Mucosa of descending colon (tissue), 3 donors: ENCODE data around the gene PLCD1. TPM values are rescaled to one million over a fixed set of nuclear protein-coding genes. Genes with fewer than 3 reads are reported as not detected.

Source experiments
- ATAC-seq: fragments of 200-7000 bp; cut with Tn5 transposase; one replicate; pipeline ENCODE4 v1.9.1; 2020; ENCODE audit warnings: mild to moderate bottlenecking, moderate library complexity
- DNase-seq, 3 donors: peaks; one replicate each; pipeline ENCODE4 v3.0.0-alpha.2; 2020
- H3K36me3 ChIP-seq: fragments of 200-600 bp; one replicate; pipeline ENCODE4 v1.8.0; 2021; ENCODE audit warnings: low read depth, mild to moderate bottlenecking
- H3K4me1 ChIP-seq: fragments of 200-600 bp; one replicate; pipeline ENCODE4 v1.8.0; 2021; ENCODE audit warnings: low read depth, mild to moderate bottlenecking
- H3K4me3 ChIP-seq: fragments of 200-600 bp; one replicate; pipeline ENCODE4 v1.8.0; 2021; ENCODE audit warnings: mild to moderate bottlenecking
- H3K9me3 ChIP-seq: fragments of 200-600 bp; one replicate; pipeline ENCODE4 v1.8.0; 2021; ENCODE audit warnings: mild to moderate bottlenecking
- intact Hi-C, 2 donors: fragments of 100-400 bp; cut with DNase I in 1 of 2; cut with micrococcal nuclease in 1 of 2; formaldehyde crosslinking; loops; one replicate each; pipeline versions ENCODE4 v1.11.0 to v1.11.1; 2022; cut with DNase I, micrococcal nuclease
- microRNA-seq: library from miRNA; unstranded; fragments of <30 nt; microRNA quantifications from one replicate; pipeline ENCODE4, GENCODE V29; 2019
- total RNA-seq, 3 donors: library from RNA; stranded (reverse); fragmentation: NEBNext Ultra II Directional in 2 of 3; extraction: Animal tissue kit (Norgen Biotek cat#: 25700) in 2 of 3; gene quantifications; one replicate each; pipeline versions ENCODE4 v1.2.1 to v1.2.4, GENCODE V29; 2021 to 2023
- TF ChIP-seq, protein P1 (sequence below): fragments of 200-600 bp; IDR thresholded peaks from one replicate; pipeline ENCODE4 v1.8.0; 2022; ENCODE audit warnings: antibody characterized with exemption, mild to moderate bottlenecking
- donor health status: DM: no; HTN: no; CAD: no; lungs with moderate emphysema.
- donor health status: DM: no; HTN: no; CAD: no.
- donor health status: DM: no; HTN: yes; CAD: no.

Gene PLCD1
- total RNA-seq, 3 donors from 2014 or later, result 38.2 to 113 (median 66.5) TPM

DNA sequence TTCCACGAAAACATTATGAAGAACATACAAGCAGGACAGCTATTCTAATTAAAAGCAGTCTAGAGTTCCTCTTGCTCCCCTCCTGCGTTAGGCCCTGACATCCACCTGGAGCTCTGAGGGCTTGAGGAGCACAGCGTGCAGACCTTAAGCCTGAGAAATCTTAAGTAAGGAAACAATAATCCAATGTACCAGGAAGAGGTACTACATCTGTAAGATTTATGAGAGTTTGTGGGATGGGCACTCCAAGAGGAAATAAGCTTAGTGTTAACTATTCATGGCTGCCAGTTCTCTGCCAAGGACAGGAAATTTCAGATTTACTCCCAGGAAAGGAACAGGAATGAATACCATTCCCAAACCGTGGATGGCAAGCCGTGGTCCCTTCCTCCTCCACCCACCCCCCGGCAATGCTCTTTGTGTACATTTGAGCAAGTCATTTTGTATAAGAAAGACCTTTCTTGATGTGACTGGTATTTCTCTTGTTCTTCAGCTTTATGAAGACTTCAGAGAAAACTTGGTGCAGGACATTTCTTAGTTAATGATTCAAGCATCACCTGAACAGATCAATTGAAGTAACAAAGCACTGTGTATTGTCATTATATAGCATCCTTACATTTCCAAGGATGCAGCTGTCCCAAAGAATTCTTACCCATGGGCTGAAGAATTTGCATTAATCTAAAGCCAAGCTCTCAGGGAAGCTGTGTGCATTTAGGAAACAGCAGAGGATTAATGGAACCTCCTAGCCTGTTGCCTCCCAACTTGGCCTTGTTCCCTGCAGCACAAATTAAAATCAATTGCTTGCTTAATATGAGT, 67.6 kb downstream of the PLCD1 start:
- no peaks in the 10 kb centered on the region for H3K36me3 ChIP-seq
- DNase-seq (peak in 1 of 3 donors; percentile 57), ATAC-seq (peak; percentile 85)
- TF ChIP-seq, protein P1, sequence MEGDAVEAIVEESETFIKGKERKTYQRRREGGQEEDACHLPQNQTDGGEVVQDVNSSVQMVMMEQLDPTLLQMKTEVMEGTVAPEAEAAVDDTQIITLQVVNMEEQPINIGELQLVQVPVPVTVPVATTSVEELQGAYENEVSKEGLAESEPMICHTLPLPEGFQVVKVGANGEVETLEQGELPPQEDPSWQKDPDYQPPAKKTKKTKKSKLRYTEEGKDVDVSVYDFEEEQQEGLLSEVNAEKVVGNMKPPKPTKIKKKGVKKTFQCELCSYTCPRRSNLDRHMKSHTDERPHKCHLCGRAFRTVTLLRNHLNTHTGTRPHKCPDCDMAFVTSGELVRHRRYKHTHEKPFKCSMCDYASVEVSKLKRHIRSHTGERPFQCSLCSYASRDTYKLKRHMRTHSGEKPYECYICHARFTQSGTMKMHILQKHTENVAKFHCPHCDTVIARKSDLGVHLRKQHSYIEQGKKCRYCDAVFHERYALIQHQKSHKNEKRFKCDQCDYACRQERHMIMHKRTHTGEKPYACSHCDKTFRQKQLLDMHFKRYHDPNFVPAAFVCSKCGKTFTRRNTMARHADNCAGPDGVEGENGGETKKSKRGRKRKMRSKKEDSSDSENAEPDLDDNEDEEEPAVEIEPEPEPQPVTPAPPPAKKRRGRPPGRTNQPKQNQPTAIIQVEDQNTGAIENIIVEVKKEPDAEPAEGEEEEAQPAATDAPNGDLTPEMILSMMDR, result no peak
- no peak overlapping the region for H3K4me3 ChIP-seq
- H3K4me1 ChIP-seq, result peaks cover 34% of the 10 kb centered on the region
- H3K9me3 ChIP-seq, result no peaks in the 10 kb centered on the region
- intact Hi-C loops, result no loop called here

DNA sequence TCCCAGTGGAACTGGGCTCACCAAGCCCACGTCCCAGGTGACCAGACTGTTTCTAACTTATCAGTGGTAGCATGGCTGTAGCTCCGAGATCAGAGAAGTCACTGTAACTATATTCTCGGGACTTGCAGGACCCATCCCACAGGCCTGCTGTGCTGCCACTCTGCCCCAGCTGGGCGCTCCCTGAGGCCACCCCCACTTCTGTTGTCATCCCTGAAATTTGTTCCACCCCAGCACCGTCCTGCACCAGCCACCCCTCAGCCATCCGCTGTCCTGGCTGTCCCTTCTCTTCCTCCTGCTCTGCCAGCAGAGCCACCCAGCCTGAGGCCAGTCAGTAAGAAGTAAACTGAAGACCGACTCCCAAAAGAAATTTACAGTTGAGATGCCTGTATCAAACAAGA, 71.9 kb downstream of the PLCD1 start:
- no peaks in the 10 kb centered on the region for H3K36me3 ChIP-seq
- TF ChIP-seq, protein P1, result no peak
- DNase-seq (no peak), ATAC-seq (peak; percentile 2)
- no peak overlapping the region for H3K4me3 ChIP-seq
- H3K4me1 ChIP-seq, result peaks cover 27% of the 10 kb centered on the region
- H3K9me3 ChIP-seq, result no peaks in the 10 kb centered on the region
- intact Hi-C loops, result no loop called here

Small RNA genes within 50 kb of the gene (microRNA-seq; reads per million reads assigned to microRNA genes)
- gene MIR26A1, result 335 reads per million, percentile 75 among the genes with 10 or more reads in this experiment

Other genes with a start within 250 kb of the PLCD1 start
- 10 to 100 TPM; 59.1 to 89.7 (median 88.1) TPM for gene CTDSPL, start 167.8 kb downstream of the PLCD1 start, total RNA-seq
- gene VILL, start 38.9 kb downstream of the PLCD1 start, total RNA-seq, result 100 to 1,000 TPM in 2 of 3 donors, 10 to 100 TPM in 1; 69.7 to 197 (median 150) TPM
- 1 to 10 TPM in 2 of 3 donors, under 1 TPM in 1; 0.73 to 1.7 (median 1.5) TPM for gene DLEC1, start 9.6 kb upstream of the PLCD1 start, total RNA-seq
- gene ACAA1, start 107.5 kb upstream of the PLCD1 start, total RNA-seq, result 100 to 1,000 TPM; 102 to 201 (median 138) TPM
- gene MYD88, start 109.0 kb upstream of the PLCD1 start, total RNA-seq, result 10 to 100 TPM; 39.5 to 81.7 (median 72.4) TPM
- gene OXSR1, start 135.9 kb upstream of the PLCD1 start, total RNA-seq, result 10 to 100 TPM; 40.2 to 44.0 (median 41.9) TPM
- gene SLC22A13, start 236.2 kb upstream of the PLCD1 start, total RNA-seq, result under 1 TPM; 0.51 to 0.84 (median 0.70) TPM